K562 (cell line): Measurements from ENCODE around the gene GRIK1. TPM values are rescaled to one million over a fixed set of nuclear protein-coding genes. Genes with fewer than 3 reads are reported as not detected.
A peak's percentile ranks its signal among the peaks of the same experiment; 100 is the strongest.

Source experiments
- CHD4 ChIP-seq: fragments of 200-600 bp; sonication (generic); IDR thresholded peaks from 3 replicates; pipeline ENCODE4 v1.6.1; 2012; ENCODE audit warnings: low read depth, mild to moderate bottlenecking, mixed read lengths, low read length, inconsistent platforms; ENCODE audit not compliant: insufficient read depth, insufficient replicate concordance, poor library complexity, severe bottlenecking
- CREBBP ChIP-seq: IDR thresholded peaks from one replicate; pipeline ENCODE4 v1.6.1; 2012; ENCODE audit warnings: low read depth, mild to moderate bottlenecking, control low read depth, inconsistent platforms, low read length
- E2F3 ChIP-seq: fragments of 250-450 bp; sonication (Bioruptor Pico); IDR thresholded peaks from 2 replicates; pipeline ENCODE4 v1.4.0; 2020; ENCODE audit warnings: mild to moderate bottlenecking
- FIP1L1 ChIP-seq: fragments of 200-400 bp; formaldehyde crosslinking; IDR thresholded peaks from 2 replicates; pipeline ENCODE4 v1.6.1; 2018; ENCODE audit warnings: mild to moderate bottlenecking, low read depth, low read length; ENCODE audit not compliant: poor library complexity, severe bottlenecking
- FOXM1 ChIP-seq, 2 experiments: fragments of 450-650 bp in 1 of 2; sonication (generic) in 1 of 2; formaldehyde crosslinking in 1 of 2; IDR thresholded peaks; 2 replicates each; pipeline versions ENCODE4 v1.6.1 to v1.9.0; 2017 to 2022; ENCODE audit warnings: low read depth in 2 of 2, mild to moderate bottlenecking in 2 of 2, missing genetic modification reagents in 1 of 2, moderate library complexity in 1 of 2
- HMG20A ChIP-seq: fragments of 450-650 bp; formaldehyde crosslinking; conservative IDR thresholded peaks from 2 replicates; pipeline ENCODE4 v1.4.0; 2020; ENCODE audit warnings: mild to moderate bottlenecking, mixed read lengths
- MBD1 ChIP-seq: fragments of 250-450 bp; sonication (Bioruptor Pico); IDR thresholded peaks from 2 replicates; pipeline ENCODE4 v1.8.0; 2022; ENCODE audit warnings: inconsistent platforms
- PHF20 ChIP-seq: fragments of 450-650 bp; IDR thresholded peaks from 2 replicates; pipeline ENCODE4 v1.6.1; 2018; ENCODE audit not compliant: partially characterized antibody
- PKNOX1 ChIP-seq: fragments of 450-650 bp; IDR thresholded peaks from 2 replicates; pipeline ENCODE4 v1.6.1; 2016
- POLR2G ChIP-seq: fragments of 200-400 bp; formaldehyde crosslinking; IDR thresholded peaks from 2 replicates; pipeline ENCODE4 v1.6.1; 2017; ENCODE audit warnings: low read depth, mild to moderate bottlenecking, antibody characterized with exemption, low read length, moderate library complexity
- STAT5A ChIP-seq: IDR thresholded peaks from 2 replicates; pipeline ENCODE4 v1.6.1; 2012; ENCODE audit warnings: low read length, inconsistent platforms, borderline replicate concordance
- TAF1 ChIP-seq: IDR thresholded peaks from 2 replicates; pipeline ENCODE4 v1.6.1; 2011; ENCODE audit warnings: mild to moderate bottlenecking, low read length, moderate library complexity; ENCODE audit not compliant: insufficient read depth, control insufficient read depth, severe bottlenecking; ENCODE audit errors: extremely low read depth
- TEAD4 ChIP-seq, 2 experiments: sonication (generic) in 1 of 2; formaldehyde crosslinking in 1 of 2; IDR thresholded peaks; 2 replicates each; pipeline versions ENCODE4 v1.6.1 to v1.8.0; 2012 to 2022; ENCODE audit warnings: borderline replicate concordance in 1 of 2, inconsistent platforms in 1 of 2, low read length in 1 of 2, mild to moderate bottlenecking in 1 of 2, missing genetic modification reagents in 1 of 2
- ZBTB5 ChIP-seq: fragments of 450-650 bp; IDR thresholded peaks from 2 replicates; pipeline ENCODE4 v1.6.1; 2017; ENCODE audit warnings: antibody characterized with exemption
- ZNF140 ChIP-seq: fragments of 250-450 bp; sonication (Bioruptor Pico); IDR thresholded peaks from 2 replicates; pipeline ENCODE4 v1.8.0; 2021; ENCODE audit warnings: moderate library complexity, mild to moderate bottlenecking, inconsistent platforms
- ZNF408 ChIP-seq: fragments of 250-450 bp; sonication (Bioruptor Pico); IDR thresholded peaks from 2 replicates; pipeline ENCODE4 v1.4.0; 2020; ENCODE audit warnings: low read depth, mild to moderate bottlenecking, moderate library complexity
- ZNF609 ChIP-seq: sonication (generic); formaldehyde crosslinking; IDR thresholded peaks from 2 replicates; pipeline ENCODE4 v1.8.1; 2023; ENCODE audit warnings: missing genetic modification reagents, mild to moderate bottlenecking, borderline replicate concordance
- ZNF766 ChIP-seq: fragments of 200-800 bp; sonication (Bioruptor generic); conservative IDR thresholded peaks from 2 replicates; pipeline ENCODE4 v1.6.1; 2016; ENCODE audit warnings: missing genetic modification characterization, missing compliant biosample characterization
- polyA plus RNA-seq, 8 experiments: library from polyadenylated mRNA; depleted of rRNA in 4 of 8; stranded (reverse) in 5 of 8; unstranded in 3 of 8; fragments of >200 nt; fragmentation: Nextera tagmentation in 2 of 8; fragmentation: Illumina TruSeq in 1 of 8; extraction: Ambion mirVana in 2 of 8; extraction: Trizol in 1 of 8; gene quantifications; 2 replicates each; pipeline versions ENCODE4 v1.2.1 to v1.2.3, GENCODE V29; 2011 to 2014; ENCODE audit warnings: inconsistent platforms in 1 of 8, missing spikeins in 1 of 8
- total RNA-seq, 7 experiments: library from RNA; depleted of rRNA in 6 of 7; stranded (reverse); fragments of >200 nt in 6 of 7; fragmentation: Illumina TruSeq in 2 of 7; extraction: Trizol in 2 of 7; gene quantifications; 2 replicates each; pipeline versions ENCODE4 v1.2.1 to v1.2.3, GENCODE V29; 2011 to 2021; ENCODE audit warnings: low replicate concordance in 1 of 7

GRIK1 gene
- total and polyA plus RNA-seq, 9 of the 15 experiments (the other 6 are each of a cell fraction or from before 2014, with no cell fraction given): 0.17 to 2.8 (median 0.53) TPM

- TF ChIP-seq FIP1L1: no peak
- no peak for TF ChIP-seq HMG20A (CRISPR knock-in tag)
- no peak for TF ChIP-seq PKNOX1
- no peak for TF ChIP-seq ZNF140 (CRISPR knock-in tag)
- TF ChIP-seq E2F3 (CRISPR knock-in tag): no peak
- TF ChIP-seq POLR2G: no peak
- TF ChIP-seq ZBTB5: no peak
- no peak for TF ChIP-seq ZNF408
- TF ChIP-seq MBD1: no peak
- peak; percentile 76 for TF ChIP-seq TEAD4 (IDR thresholded peaks at IDR 0.05; ENCODE audit: low read length)
- no peak for TF ChIP-seq TEAD4 (CRISPR knock-in tag; IDR thresholded peaks at IDR 0.05; ENCODE audit: borderline replicate concordance)
- no peak for TF ChIP-seq PHF20
- no peak for TF ChIP-seq TAF1
- TF ChIP-seq ZNF609 (CRISPR knock-in tag): no peak
- TF ChIP-seq CHD4: no peak
- no peak for TF ChIP-seq CREBBP
- peak; percentile 52; the same call in 1 of the 2 replicates for TF ChIP-seq STAT5A
- TF ChIP-seq FOXM1 (IDR thresholded peaks at IDR 0.05; ENCODE audit: low read depth): 0 out of 2 replicates have a peak, but pooled peaks have one; percentile 18
- no peak for TF ChIP-seq FOXM1 (CRISPR knock-in tag; IDR thresholded peaks at IDR 0.05; ENCODE audit: low read depth)
- no peak for TF ChIP-seq ZNF766 (CRISPR knock-in tag)
Observed at GRCh38 chr21:29654203-29654602, 285.6 kb downstream of the GRIK1 start (continued).
